Loucy (cell line): ENCODE data around the gene OR52W1.

ENCODE experiments used
- EZH2phosphoT487 ChIP-seq: fragments of 200-600 bp; IDR thresholded peaks from 2 replicates; pipeline ENCODE4 v1.6.1; 2018; ENCODE audit warnings: antibody characterized with exemption, mild to moderate bottlenecking, moderate library complexity, borderline replicate concordance
- TF ChIP-seq, protein P1 (sequence below): fragments of 200-600 bp; sonication (generic); conservative IDR thresholded peaks from 2 replicates; pipeline ENCODE4 v1.5.1; 2014; ENCODE audit warnings: mild to moderate bottlenecking, antibody characterized with exemption, low read length

GRCh38 chr11:6240781-6241180 lies 41.8 kb downstream of the OR52W1 start:
- TF ChIP-seq, protein P1, sequence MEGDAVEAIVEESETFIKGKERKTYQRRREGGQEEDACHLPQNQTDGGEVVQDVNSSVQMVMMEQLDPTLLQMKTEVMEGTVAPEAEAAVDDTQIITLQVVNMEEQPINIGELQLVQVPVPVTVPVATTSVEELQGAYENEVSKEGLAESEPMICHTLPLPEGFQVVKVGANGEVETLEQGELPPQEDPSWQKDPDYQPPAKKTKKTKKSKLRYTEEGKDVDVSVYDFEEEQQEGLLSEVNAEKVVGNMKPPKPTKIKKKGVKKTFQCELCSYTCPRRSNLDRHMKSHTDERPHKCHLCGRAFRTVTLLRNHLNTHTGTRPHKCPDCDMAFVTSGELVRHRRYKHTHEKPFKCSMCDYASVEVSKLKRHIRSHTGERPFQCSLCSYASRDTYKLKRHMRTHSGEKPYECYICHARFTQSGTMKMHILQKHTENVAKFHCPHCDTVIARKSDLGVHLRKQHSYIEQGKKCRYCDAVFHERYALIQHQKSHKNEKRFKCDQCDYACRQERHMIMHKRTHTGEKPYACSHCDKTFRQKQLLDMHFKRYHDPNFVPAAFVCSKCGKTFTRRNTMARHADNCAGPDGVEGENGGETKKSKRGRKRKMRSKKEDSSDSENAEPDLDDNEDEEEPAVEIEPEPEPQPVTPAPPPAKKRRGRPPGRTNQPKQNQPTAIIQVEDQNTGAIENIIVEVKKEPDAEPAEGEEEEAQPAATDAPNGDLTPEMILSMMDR, result no peak
- no peak for TF ChIP-seq EZH2phosphoT487
